ENCODE results near the gene TBPL1. TPM values are rescaled to one million over a fixed set of nuclear protein-coding genes. Genes with fewer than 3 reads are reported as not detected.

TBPL1 gene
- total and polyA plus RNA-seq, 9 of the 15 experiments (the other 6 are each of a cell fraction or from before 2014, with no cell fraction given), result 78.1 to 152 (median 107) TPM

- TF ChIP-seq RNF219 (CRISPR knock-in tag; IDR thresholded peaks at IDR 0.05), result no peak
- TF ChIP-seq RBBP5 (IDR thresholded peaks at IDR 0.05; ENCODE audit: borderline replicate concordance, insufficient read depth, low read length, poor library complexity, severe bottlenecking), result no peak
- TF ChIP-seq CREB3 (tag; conservative IDR thresholded peaks at IDR 0.05; ENCODE audit: low read depth), result no peak
- TF ChIP-seq ETV1 (tag; conservative IDR thresholded peaks at IDR 0.05; ENCODE audit: low read depth), result 0 out of 2 replicates have a peak, but pooled peaks have one; percentile 4
- TF ChIP-seq ELF2 (CRISPR knock-in tag; IDR thresholded peaks at IDR 0.05), result 0 out of 2 replicates have a peak, but pooled peaks have one; percentile 28
- TF ChIP-seq RFX7 (CRISPR knock-in tag; IDR thresholded peaks at IDR 0.05), result no peak
- TF ChIP-seq EP300 (IDR thresholded peaks at IDR 0.05; ENCODE audit: low read length), result peak; percentile 36; the same call in 1 of the 2 replicates
- TF ChIP-seq GATAD2B (IDR thresholded peaks at IDR 0.05; ENCODE audit: borderline replicate concordance), result peak; percentile 47; the same call in 1 of the 2 replicates
- peak; percentile 78 for TF ChIP-seq CBFA2T3 (IDR thresholded peaks at IDR 0.05)
- TF ChIP-seq ARID2 (IDR thresholded peaks at IDR 0.05), result peak; percentile 27; the same call in 1 of the 2 replicates
- TF ChIP-seq ZNF644 (tag; IDR thresholded peaks at IDR 0.05; ENCODE audit: low read depth), result 0 out of 2 replicates have a peak, but pooled peaks have one; percentile 22
- TF ChIP-seq RCOR1 (IDR thresholded peaks at IDR 0.05; ENCODE audit: borderline replicate concordance in 1 of 2, low read depth in 2 of 2, low read length in 2 of 2), result 0 out of 4 replicates have a peak, but pooled peaks of 1 of the 2 experiments have one; percentile 3
- TF ChIP-seq NCOR1 (IDR thresholded peaks at IDR 0.05), result peak; percentile 50; the same call in 1 of the 2 replicates
- no peak for TF ChIP-seq TRIM25 (IDR thresholded peaks at IDR 0.05; ENCODE audit: borderline replicate concordance)
- TF ChIP-seq E2F4 (CRISPR knock-in tag; IDR thresholded peaks at IDR 0.05; ENCODE audit: low read depth), result no peak
- TF ChIP-seq ZNF766 (CRISPR knock-in tag; conservative IDR thresholded peaks at IDR 0.05), result 0 out of 2 replicates have a peak, but pooled peaks have one; percentile 36
These were observed 20.3 kb downstream of the TBPL1 start (continued) for GRCh38 chr6:133973109-133973971.

All from K562 (cell line).